Measurements from ENCODE around the gene DSG3.

GRCh38 chr18:31438402-31438801 is 9.1 kb upstream of the DSG3 start:
- TF ChIP-seq CTCF (IDR thresholded peaks at IDR 0.05; ENCODE audit: low read length) (no peak), EZH2 (IDR thresholded peaks at IDR 0.05; ENCODE audit: borderline replicate concordance, low read length) (no peak)

All from OCI-LY1 (cell line).